NCI-H2227 treated with DMSO at 0.1 percent for 48 hours (cell line): ENCODE data around the gene CD177.
"Not testable (repeated sequence)": the region's sequence is repeated elsewhere in the genome, so short reads cannot be mapped to it uniquely, and the experiment has no call there.

Source experiments
- DNase-seq: peaks from one replicate; lab custom pipeline; 2025; lab: John Stamatoyannopoulos, UW

The CD177 gene

GRCh38 chr19:43380771-43381386 is 27.4 kb downstream of the CD177 start:
- DNase-seq, result no peak

- not testable (repeated sequence) for DNase-seq
Measured at GRCh38 chr19:43382586-43383216, 29.2 kb downstream of the CD177 start.

GRCh38 chr19:43383254-43383653 is 29.8 kb downstream of the CD177 start:
- DNase-seq, result not testable (repeated sequence)

GRCh38 chr19:43383759-43384158 is 30.3 kb downstream of the CD177 start:
- not testable (repeated sequence) for DNase-seq

- DNase-seq, result not testable (repeated sequence)
Measured at GRCh38 chr19:43390903-43391551, 37.5 kb downstream of the CD177 start.

- not testable (repeated sequence) for DNase-seq
Measured at GRCh38 chr19:43391552-43391935, 38.1 kb downstream of the CD177 start.

- not testable (repeated sequence) for DNase-seq
Measured at GRCh38 chr19:43393501-43393900, 40.0 kb downstream of the CD177 start.

GRCh38 chr19:43395561-43395960 is 42.1 kb downstream of the CD177 start:
- DNase-seq, result no peak

- DNase-seq, result no peak
Measured at GRCh38 chr19:43406297-43406696, 52.8 kb downstream of the CD177 start.

GRCh38 chr19:43407416-43408005 is 54.0 kb downstream of the CD177 start:
- no peak for DNase-seq

- no peak for DNase-seq
Measured at GRCh38 chr19:43408043-43408442, 54.6 kb downstream of the CD177 start.

GRCh38 chr19:43409415-43409814 is 55.9 kb downstream of the CD177 start:
- no peak for DNase-seq

GRCh38 chr19:43412441-43412840 is 59.0 kb downstream of the CD177 start:
- DNase-seq, result no peak
